ENCODE data around the gene AMFR.

- TF ChIP-seq, protein P1, sequence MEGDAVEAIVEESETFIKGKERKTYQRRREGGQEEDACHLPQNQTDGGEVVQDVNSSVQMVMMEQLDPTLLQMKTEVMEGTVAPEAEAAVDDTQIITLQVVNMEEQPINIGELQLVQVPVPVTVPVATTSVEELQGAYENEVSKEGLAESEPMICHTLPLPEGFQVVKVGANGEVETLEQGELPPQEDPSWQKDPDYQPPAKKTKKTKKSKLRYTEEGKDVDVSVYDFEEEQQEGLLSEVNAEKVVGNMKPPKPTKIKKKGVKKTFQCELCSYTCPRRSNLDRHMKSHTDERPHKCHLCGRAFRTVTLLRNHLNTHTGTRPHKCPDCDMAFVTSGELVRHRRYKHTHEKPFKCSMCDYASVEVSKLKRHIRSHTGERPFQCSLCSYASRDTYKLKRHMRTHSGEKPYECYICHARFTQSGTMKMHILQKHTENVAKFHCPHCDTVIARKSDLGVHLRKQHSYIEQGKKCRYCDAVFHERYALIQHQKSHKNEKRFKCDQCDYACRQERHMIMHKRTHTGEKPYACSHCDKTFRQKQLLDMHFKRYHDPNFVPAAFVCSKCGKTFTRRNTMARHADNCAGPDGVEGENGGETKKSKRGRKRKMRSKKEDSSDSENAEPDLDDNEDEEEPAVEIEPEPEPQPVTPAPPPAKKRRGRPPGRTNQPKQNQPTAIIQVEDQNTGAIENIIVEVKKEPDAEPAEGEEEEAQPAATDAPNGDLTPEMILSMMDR (IDR thresholded peaks at IDR 0.05): no peak
- TF ChIP-seq POLR2A (IDR thresholded peaks at IDR 0.05): no peak
Observed at GRCh38 chr16:56325956-56326355, 99.4 kb downstream of the AMFR start.

All from right lobe of liver (tissue), 4 donors.